Esophagus squamous epithelium (tissue), 5 donors: Measurements from ENCODE around the gene MBOAT7. TPM values are rescaled to one million over a fixed set of nuclear protein-coding genes. Genes with fewer than 3 reads are reported as not detected.
"Not testable (repeated sequence)": the region's sequence is repeated elsewhere in the genome, so short reads cannot be mapped to it uniquely, and the experiment has no call there.

Experiments used
- DNase-seq: peaks from one replicate; lab custom pipeline; 2025; lab: John Stamatoyannopoulos, UW
- H3K27ac ChIP-seq, 4 donors: fragments of 200-600 bp; sonication (generic); one replicate each; pipeline ENCODE4 v1.5.1; 2016 to 2019; ENCODE audit warnings: mild to moderate bottlenecking in 1 of 4
- H3K27me3 ChIP-seq, 4 donors: fragments of 200-600 bp; sonication (generic); 1 replicate in 3 of 4; 2 replicates in 1 of 4; pipeline versions ENCODE4 v1.5.1 to v1.6.0; 2017 to 2021; ENCODE audit warnings: antibody characterized with exemption in 1 of 4
- H3K36me3 ChIP-seq, 3 donors: fragments of 200-600 bp; sonication (generic); one replicate each; pipeline ENCODE4 v1.5.1; 2016 to 2019
- H3K4me1 ChIP-seq, 3 donors: fragments of 200-600 bp; sonication (generic); one replicate each; pipeline ENCODE4 v1.5.1; 2017 to 2019
- H3K4me3 ChIP-seq, 4 donors: fragments of 200-600 bp; sonication (generic); 1 replicate in 3 of 4; 2 replicates in 1 of 4; pipeline ENCODE4 v1.5.1; 2016 to 2019; ENCODE audit warnings: mild to moderate bottlenecking in 2 of 4, moderate library complexity in 1 of 4
- H3K9me3 ChIP-seq, 3 donors: fragments of 200-600 bp; sonication (generic); one replicate each; pipeline ENCODE4 v1.5.1; 2016 to 2019
- POLR2A ChIP-seq, 4 donors: fragments of 450-650 bp; IDR thresholded peaks; one replicate each; pipeline ENCODE4 v1.6.1; 2017; ENCODE audit warnings: antibody characterized with exemption in 4 of 4, mild to moderate bottlenecking in 4 of 4, moderate library complexity in 3 of 4
- WGBS, 2 donors: methylation state at CpG; one replicate each; pipeline ENCODE4 v1.1.5; 2018; 5-methylcytosine and 5-hydroxymethylcytosine counted together
- intact Hi-C: fragments of 100-400 bp; cut with DNase I; formaldehyde crosslinking; loops from one replicate; pipeline ENCODE4 v1.15.0; 2022
- total RNA-seq, 4 donors: library from RNA; depleted of rRNA; stranded (reverse); fragments of >200 nt; gene quantifications; one replicate each; pipeline ENCODE4 v1.1.0, GENCODE V29; 2016
- TF ChIP-seq, protein P1 (sequence below), 6 experiments: fragments of 450-650 bp in 4 of 6; fragments of 200-600 bp in 2 of 6; sonication (generic) in 2 of 6; IDR thresholded peaks; one replicate each; pipeline ENCODE4 v1.5.1; 2016 to 2019; ENCODE audit warnings: antibody characterized with exemption in 6 of 6, mild to moderate bottlenecking in 4 of 6, moderate library complexity in 4 of 6
- donor health status: DM: yes; HTN: yes; CAD: no.

The MBOAT7 gene
- total RNA-seq, 4 donors from 2014 or later, result 32.2 to 56.2 (median 40.8) TPM

DNA sequence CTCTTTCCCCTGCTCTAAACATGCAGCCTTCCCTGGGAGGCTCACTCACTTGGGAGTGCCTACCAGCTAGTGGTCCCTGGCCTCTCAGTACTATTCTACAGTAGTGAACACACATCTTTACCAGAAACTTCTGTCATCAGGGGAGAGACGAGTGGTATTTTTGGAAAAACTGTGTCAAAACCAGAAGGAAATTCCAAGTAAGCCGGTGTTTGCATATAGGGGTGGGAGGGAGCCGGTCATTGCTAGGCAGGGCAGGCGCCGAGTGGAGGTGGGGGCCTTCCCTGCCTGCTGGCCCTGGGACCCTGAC, 18.2 kb upstream of the MBOAT7 start:
- H3K4me3 ChIP-seq, result peak overlapping the region in 1 of 4 donors; percentile 35
- no peaks in the 10 kb centered on the region for H3K9me3 ChIP-seq
- WGBS, 2 donors, result 42 to 58% methylated on average over 5 of the region's 5 CpGs
- H3K36me3 ChIP-seq, result peaks cover 34 to 64% (median 37%) of the 10 kb centered on the region in 3 donors
- H3K27me3 ChIP-seq, result no peaks in the 10 kb centered on the region
- H3K4me1 ChIP-seq, result peaks cover 36 to 82% (median 63%) of the 10 kb centered on the region in 3 donors
- no peak for TF ChIP-seq POLR2A (IDR thresholded peaks at IDR 0.05)
- no peak for DNase-seq
- intact Hi-C loops, result no loop called here
- peak overlapping the region in 3 of 4 donors; percentile 22 to 92 (median 76) for H3K27ac ChIP-seq

GRCh38 chr19:54207193-54207592, 17.8 kb upstream of the MBOAT7 start:
- H3K9me3 ChIP-seq, DNase-seq, intact Hi-C loops, H3K27me3 ChIP-seq: not testable (repeated sequence)
- Histone ChIP-seq H3K4me1 (peaks cover 39 to 87% (median 67%) of the 10 kb centered on the region in 3 donors), H3K27ac (peak overlapping the region in 3 of 4 donors; percentile 22 to 92 (median 76)), H3K4me3 (peak overlapping the region in 1 of 4 donors; percentile 35), H3K36me3 (peaks cover 34 to 68% (median 37%) of the 10 kb centered on the region in 3 donors)
- WGBS, 2 donors, result 74 to 76% methylated on average over 9 to 14 of the region's 23 CpGs

DNA sequence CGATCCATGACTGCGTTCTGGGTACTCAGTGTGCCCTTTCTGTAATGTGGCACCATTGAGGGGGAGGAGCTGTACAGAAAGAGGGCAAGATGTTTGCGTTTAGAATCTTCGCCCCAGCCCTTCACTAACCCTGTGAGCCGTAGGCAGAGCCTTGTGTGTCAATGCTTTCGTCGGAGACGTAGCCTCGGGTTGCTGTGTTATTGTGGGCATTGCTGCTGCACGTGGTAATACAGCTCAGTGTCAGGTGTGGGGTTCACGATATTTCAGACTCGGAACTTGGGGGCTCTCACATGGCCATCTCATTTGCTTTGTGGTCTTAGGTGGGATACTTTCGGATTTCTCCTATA, 17.4 kb upstream of the MBOAT7 start:
- H3K4me1 ChIP-seq, result peaks cover 43 to 91% (median 71%) of the 10 kb centered on the region in 3 donors
- H3K36me3 ChIP-seq, result peaks cover 34 to 72% (median 37%) of the 10 kb centered on the region in 3 donors
- no peaks in the 10 kb centered on the region for H3K9me3 ChIP-seq
- 72 to 78% methylated on average over 11 to 12 of the region's 13 CpGs for WGBS, 2 donors
- TF ChIP-seq POLR2A (IDR thresholded peaks at IDR 0.05), result no peak
- TF ChIP-seq, protein P1, sequence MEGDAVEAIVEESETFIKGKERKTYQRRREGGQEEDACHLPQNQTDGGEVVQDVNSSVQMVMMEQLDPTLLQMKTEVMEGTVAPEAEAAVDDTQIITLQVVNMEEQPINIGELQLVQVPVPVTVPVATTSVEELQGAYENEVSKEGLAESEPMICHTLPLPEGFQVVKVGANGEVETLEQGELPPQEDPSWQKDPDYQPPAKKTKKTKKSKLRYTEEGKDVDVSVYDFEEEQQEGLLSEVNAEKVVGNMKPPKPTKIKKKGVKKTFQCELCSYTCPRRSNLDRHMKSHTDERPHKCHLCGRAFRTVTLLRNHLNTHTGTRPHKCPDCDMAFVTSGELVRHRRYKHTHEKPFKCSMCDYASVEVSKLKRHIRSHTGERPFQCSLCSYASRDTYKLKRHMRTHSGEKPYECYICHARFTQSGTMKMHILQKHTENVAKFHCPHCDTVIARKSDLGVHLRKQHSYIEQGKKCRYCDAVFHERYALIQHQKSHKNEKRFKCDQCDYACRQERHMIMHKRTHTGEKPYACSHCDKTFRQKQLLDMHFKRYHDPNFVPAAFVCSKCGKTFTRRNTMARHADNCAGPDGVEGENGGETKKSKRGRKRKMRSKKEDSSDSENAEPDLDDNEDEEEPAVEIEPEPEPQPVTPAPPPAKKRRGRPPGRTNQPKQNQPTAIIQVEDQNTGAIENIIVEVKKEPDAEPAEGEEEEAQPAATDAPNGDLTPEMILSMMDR (IDR thresholded peaks at IDR 0.05), result no peak
- H3K27ac ChIP-seq, result peak overlapping the region in 3 of 4 donors; percentile 22 to 92 (median 76)
- H3K27me3 ChIP-seq, result no peaks in the 10 kb centered on the region
- H3K4me3 ChIP-seq, result peak overlapping the region in 1 of 4 donors; percentile 35
- no peak for DNase-seq
- intact Hi-C loops, result no loop called here

DNA sequence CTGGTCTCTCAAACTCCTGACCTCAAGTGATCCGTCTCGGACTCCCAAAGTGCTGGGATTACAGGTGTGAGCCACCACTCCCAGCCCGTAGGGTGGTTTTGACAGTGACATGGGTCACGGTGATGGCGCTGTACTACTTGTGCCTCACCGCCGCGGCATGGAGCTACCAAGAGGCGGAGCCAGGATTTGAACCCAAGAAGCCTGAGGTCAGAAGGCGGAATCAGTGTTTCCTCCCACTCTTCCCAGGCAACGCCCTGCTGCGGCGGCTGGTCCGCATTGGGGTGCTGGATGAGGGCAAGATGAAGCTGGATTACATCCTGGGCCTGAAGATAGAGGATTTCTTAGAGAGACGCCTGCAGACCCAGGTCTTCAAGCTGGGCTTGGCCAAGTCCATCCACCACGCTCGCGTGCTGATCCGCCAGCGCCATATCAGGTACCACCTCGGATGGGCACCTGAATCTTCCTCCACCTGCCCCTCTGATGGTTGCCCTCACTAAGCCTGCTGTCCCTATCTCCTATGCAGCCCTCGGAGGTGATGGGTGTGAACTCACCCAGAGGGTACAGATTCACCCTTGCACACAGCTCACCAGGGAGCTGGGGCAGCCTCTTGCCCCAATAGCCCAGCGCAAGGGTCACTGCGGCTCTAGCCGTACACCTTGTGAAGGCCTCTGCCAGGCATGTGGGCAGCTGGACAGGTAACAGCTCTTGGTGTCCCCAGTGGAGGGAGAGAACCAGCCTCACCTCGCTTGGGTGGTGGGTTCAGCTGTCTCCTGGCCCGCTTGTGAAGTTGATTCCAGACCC, 16.9 kb upstream of the MBOAT7 start:
- Histone ChIP-seq H3K4me3 (peak overlapping the region in 1 of 4 donors; percentile 35), H3K36me3 (peaks cover 34 to 78% (median 37%) of the 10 kb centered on the region in 3 donors), H3K4me1 (peaks cover 48 to 96% (median 75%) of the 10 kb centered on the region in 3 donors), H3K27me3 (no peaks in the 10 kb centered on the region), H3K9me3 (no peaks in the 10 kb centered on the region), H3K27ac (peak overlapping the region in 2 of 4 donors; percentile 2 to 92)
- no peak for DNase-seq
- TF ChIP-seq POLR2A (IDR thresholded peaks at IDR 0.05), result peak in 1 of 4 donors; percentile 20
- TF ChIP-seq, protein P1 (IDR thresholded peaks at IDR 0.05), result no peak
- 84 to 85% methylated on average over 4 to 17 of the region's 27 CpGs for WGBS, 2 donors
- intact Hi-C loops, result no loop called here

DNA sequence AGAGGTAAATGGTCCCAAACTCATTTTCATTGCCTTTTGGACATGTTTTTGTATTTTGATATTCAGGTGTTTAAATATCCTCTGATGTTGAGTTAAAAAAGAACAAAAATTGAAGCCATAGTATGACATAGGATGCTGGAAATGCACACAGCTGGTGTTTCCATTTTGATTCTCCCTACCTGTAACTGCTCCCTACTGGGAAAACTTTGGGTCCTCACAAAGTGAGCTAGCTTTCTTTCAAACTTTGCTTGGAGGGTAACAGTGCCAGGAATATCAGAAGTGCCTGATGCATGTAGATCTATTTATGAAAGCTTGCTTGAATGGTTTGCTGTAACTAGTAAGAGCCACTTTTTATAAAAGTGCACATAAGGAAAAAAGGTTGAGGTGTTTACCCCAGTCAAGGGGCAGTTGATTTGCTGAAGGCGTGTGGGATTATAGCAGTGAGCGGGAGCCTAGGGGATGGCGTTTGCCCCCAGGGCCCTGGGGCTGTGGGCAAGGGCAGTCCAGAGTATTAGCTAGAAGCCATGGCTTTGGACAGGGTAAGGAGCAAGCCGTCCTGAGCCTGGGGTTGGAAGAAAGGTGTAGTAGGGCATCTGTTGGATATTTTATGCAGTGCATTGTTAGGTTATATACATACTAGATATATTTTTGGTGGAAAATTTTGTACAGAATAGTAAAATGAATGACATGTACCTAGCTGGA, 15.5 kb upstream of the MBOAT7 start:
- Histone ChIP-seq H3K27ac (no peak overlapping the region), H3K9me3 (no peaks in the 10 kb centered on the region), H3K27me3 (no peaks in the 10 kb centered on the region), H3K4me3 (no peak overlapping the region), H3K36me3 (peaks cover 34 to 79% (median 37%) of the 10 kb centered on the region in 3 donors), H3K4me1 (peaks cover 43 to 92% (median 74%) of the 10 kb centered on the region in 3 donors)
- 67 to 73% methylated on average over 4 of the region's 4 CpGs for WGBS, 2 donors
- intact Hi-C loops, result no loop called here
- DNase-seq, result no peak
- TF ChIP-seq, protein P1 (IDR thresholded peaks at IDR 0.05), result no peak
- TF ChIP-seq POLR2A (IDR thresholded peaks at IDR 0.05), result no peak
